Measurements from ENCODE around the gene TNK2. TPM values are rescaled to one million over a fixed set of nuclear protein-coding genes. Genes with fewer than 3 reads are reported as not detected.

Gene TNK2
- total and polyA plus RNA-seq, 2 donors (not counting 3 experiments of a cell fraction or from before 2014, with no cell fraction given), result 18.6 to 71.6 TPM

DNA sequence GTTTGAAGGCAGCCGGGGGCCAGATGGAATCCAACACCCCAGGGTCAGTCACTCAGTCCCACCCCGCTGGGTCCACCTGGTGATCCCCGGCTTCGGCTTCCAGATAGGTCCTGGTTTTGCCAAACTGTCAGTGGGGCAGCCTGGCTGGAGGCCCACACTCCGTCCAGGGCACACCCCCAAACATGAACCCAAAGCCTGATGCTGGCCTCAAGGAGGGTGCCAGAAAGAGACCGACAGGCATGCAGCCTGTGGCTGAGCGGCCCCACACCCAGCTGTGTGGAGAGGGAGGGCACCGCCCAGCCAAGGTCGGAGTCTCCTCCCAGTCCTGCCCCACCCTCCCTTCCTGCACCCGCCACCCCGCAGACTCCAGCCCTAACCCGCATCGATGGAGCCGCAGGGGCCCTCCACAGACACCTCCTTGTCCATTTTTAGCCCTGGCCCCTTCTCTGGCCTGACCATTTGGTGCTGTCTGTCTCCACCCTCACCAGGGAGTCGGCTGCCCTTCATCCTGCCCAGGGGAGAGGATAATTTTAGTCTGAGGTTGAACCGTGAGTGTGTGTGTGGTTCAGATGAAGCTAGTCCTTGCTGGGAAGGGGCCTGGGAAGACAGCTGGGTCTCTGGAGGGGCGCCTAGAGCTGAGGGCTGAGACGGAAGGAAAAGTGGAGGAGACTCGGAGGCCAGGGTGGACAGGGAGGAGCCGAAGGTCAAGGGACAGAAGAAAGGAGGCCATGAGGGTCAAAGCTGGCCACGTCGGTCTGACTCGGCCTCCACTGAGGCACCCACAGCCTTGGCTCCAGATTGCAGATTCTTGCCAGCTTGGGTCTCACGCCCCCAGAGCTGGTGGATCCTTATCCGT is 23.1 kb downstream of the TNK2 start:
- no peaks in the 10 kb centered on the region for H3K9me1 ChIP-seq (replicated peaks; ENCODE audit: control insufficient read depth, extremely low read depth, insufficient read depth, low read length)
- peak overlapping the region; percentile 42 for H3K9ac ChIP-seq (replicated peaks; ENCODE audit: extremely low read depth, insufficient read depth, low read length)
- peak overlapping the region; percentile 43 for H3K4me2 ChIP-seq (ENCODE audit: insufficient read depth, low read length)
- no TSS peak for BruUV-seq (replicated peaks)
- ChIA-PET POLR2A (no interaction called here), CTCF (interaction anchor here (0.7 to 4.3 kb wide), 7 partner anchors 9 to 29 kb away, joined by 3 to 53 read pairs (median 4); no protein-coding TSS in a partner anchor)
- H2AFZ ChIP-seq (ENCODE audit: low read depth, low read length), result no peak overlapping the region
- H3K9me3 ChIP-seq (replicated peaks; ENCODE audit: control insufficient read depth, insufficient read depth, low read length), result no peaks in the 10 kb centered on the region
- H3K27ac ChIP-seq (ENCODE audit: insufficient read depth, low read depth, low read length), result peak overlapping the region; percentile 85
- TF ChIP-seq FOS (IDR thresholded peaks at IDR 0.05; ENCODE audit: borderline replicate concordance, insufficient read depth, low read length) (no peak), POLR2A (IDR thresholded peaks at IDR 0.05; ENCODE audit: low read depth, low read length) (peak; percentile 8)
- FAIRE-seq (peak; percentile 54), DNase-seq (ENCODE audit: low read depth, low spot score) (no peak)
- H3K36me3 ChIP-seq (ENCODE audit: control insufficient read depth in 2 of 2, extremely low read depth in 1 of 2, insufficient read depth in 2 of 2, low read length in 2 of 2), result peaks cover 0 to 12% of the 10 kb centered on the region in 2 experiments
- H4K20me1 ChIP-seq (replicated peaks; ENCODE audit: control insufficient read depth, extremely low read depth, insufficient read depth, low read length), result no peaks in the 10 kb centered on the region
- no peaks in the 10 kb centered on the region for H3K79me2 ChIP-seq (ENCODE audit: control insufficient read depth, insufficient read depth, low read length)
- H3K4me3 ChIP-seq (replicated peaks in 1 of 3; ENCODE audit: insufficient read depth in 1 of 3, low read depth in 1 of 3, low read length in 3 of 3), result no peak overlapping the region
- dilution Hi-C loops (cut with MboI; ENCODE audit: extremely low pct_ligation_motif_present, low sequenced_read_pairs), result no loop called here
- no peaks in the 10 kb centered on the region for H3K27me3 ChIP-seq (ENCODE audit: control insufficient read depth in 2 of 2, insufficient read depth in 2 of 2, low read length in 2 of 2)
- intact Hi-C loops (cut with micrococcal nuclease), result no loop called here
- peaks cover 28% of the 10 kb centered on the region for H3K4me1 ChIP-seq (ENCODE audit: control insufficient read depth, extremely low read depth, insufficient read depth, low read length)

DNA sequence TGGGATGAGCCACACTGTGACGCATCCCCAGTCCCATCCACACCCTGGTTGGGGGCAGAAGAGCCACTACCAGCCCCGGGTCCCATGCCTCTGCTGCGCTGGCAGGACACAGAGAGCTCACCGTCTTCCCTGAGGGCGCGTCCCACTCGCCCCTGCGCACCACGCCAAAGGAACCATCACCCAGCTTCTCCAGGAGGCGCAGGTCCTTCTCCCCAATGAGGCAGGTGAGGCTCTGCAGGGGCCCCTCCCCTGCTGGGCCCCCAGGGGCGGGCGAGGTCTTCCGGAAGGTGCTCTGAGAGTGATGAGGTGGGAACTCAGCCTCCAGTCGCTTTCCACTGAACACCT is 23.7 kb downstream of the TNK2 start:
- Histone ChIP-seq H3K4me1 (ENCODE audit: control insufficient read depth, extremely low read depth, insufficient read depth, low read length) (peaks cover 28% of the 10 kb centered on the region), H3K36me3 (ENCODE audit: control insufficient read depth in 2 of 2, extremely low read depth in 1 of 2, insufficient read depth in 2 of 2, low read length in 2 of 2) (peaks cover 0 to 15% of the 10 kb centered on the region in 2 experiments), H3K4me2 (ENCODE audit: insufficient read depth, low read length) (no peak overlapping the region), H3K27me3 (ENCODE audit: control insufficient read depth in 2 of 2, insufficient read depth in 2 of 2, low read length in 2 of 2) (no peaks in the 10 kb centered on the region), H3K27ac (ENCODE audit: insufficient read depth, low read depth, low read length) (no peak overlapping the region), H3K9me1 (replicated peaks; ENCODE audit: control insufficient read depth, extremely low read depth, insufficient read depth, low read length) (no peaks in the 10 kb centered on the region), H3K9me3 (replicated peaks; ENCODE audit: control insufficient read depth, insufficient read depth, low read length) (no peaks in the 10 kb centered on the region), H3K4me3 (replicated peaks in 1 of 3; ENCODE audit: insufficient read depth in 1 of 3, low read depth in 1 of 3, low read length in 3 of 3) (no peak overlapping the region), H2AFZ (ENCODE audit: low read depth, low read length) (no peak overlapping the region), H4K20me1 (replicated peaks; ENCODE audit: control insufficient read depth, extremely low read depth, insufficient read depth, low read length) (no peaks in the 10 kb centered on the region), H3K9ac (replicated peaks; ENCODE audit: extremely low read depth, insufficient read depth, low read length) (no peak overlapping the region), H3K79me2 (ENCODE audit: control insufficient read depth, insufficient read depth, low read length) (no peaks in the 10 kb centered on the region)
- ChIA-PET CTCF (interaction anchor here (1.7 to 4.3 kb wide), 3 partner anchors 10 to 25 kb away, joined by 4 to 53 read pairs (median 19); no protein-coding TSS in a partner anchor), POLR2A (no interaction called here)
- BruUV-seq (replicated peaks), result no TSS peak
- FAIRE-seq (no peak), DNase-seq (ENCODE audit: low read depth, low spot score) (no peak)
- intact Hi-C loops (cut with micrococcal nuclease) (no loop called here), dilution Hi-C loops (cut with MboI; ENCODE audit: extremely low pct_ligation_motif_present, low sequenced_read_pairs) (no loop called here)
- TF ChIP-seq FOS (IDR thresholded peaks at IDR 0.05; ENCODE audit: borderline replicate concordance, insufficient read depth, low read length) (no peak), JUN (IDR thresholded peaks at IDR 0.05; ENCODE audit: borderline replicate concordance, insufficient read depth, insufficient read length, low read depth) (no peak), MYC (IDR thresholded peaks at IDR 0.05; ENCODE audit: low read depth, low read length) (no peak), EZH2 (IDR thresholded peaks at IDR 0.05; ENCODE audit: borderline replicate concordance, low read depth, low read length, severe bottlenecking) (no peak), POLR2AphosphoS5 (IDR thresholded peaks at IDR 0.05; ENCODE audit: insufficient read depth, low read depth, low read length) (no peak), POLR2A (IDR thresholded peaks at IDR 0.05; ENCODE audit: low read depth, low read length) (no peak), GATA2 (IDR thresholded peaks at IDR 0.05; ENCODE audit: insufficient read depth, insufficient read length, low read depth, low read length) (no peak)
- TF ChIP-seq, protein P1, sequence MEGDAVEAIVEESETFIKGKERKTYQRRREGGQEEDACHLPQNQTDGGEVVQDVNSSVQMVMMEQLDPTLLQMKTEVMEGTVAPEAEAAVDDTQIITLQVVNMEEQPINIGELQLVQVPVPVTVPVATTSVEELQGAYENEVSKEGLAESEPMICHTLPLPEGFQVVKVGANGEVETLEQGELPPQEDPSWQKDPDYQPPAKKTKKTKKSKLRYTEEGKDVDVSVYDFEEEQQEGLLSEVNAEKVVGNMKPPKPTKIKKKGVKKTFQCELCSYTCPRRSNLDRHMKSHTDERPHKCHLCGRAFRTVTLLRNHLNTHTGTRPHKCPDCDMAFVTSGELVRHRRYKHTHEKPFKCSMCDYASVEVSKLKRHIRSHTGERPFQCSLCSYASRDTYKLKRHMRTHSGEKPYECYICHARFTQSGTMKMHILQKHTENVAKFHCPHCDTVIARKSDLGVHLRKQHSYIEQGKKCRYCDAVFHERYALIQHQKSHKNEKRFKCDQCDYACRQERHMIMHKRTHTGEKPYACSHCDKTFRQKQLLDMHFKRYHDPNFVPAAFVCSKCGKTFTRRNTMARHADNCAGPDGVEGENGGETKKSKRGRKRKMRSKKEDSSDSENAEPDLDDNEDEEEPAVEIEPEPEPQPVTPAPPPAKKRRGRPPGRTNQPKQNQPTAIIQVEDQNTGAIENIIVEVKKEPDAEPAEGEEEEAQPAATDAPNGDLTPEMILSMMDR (IDR thresholded peaks at IDR 0.05; ENCODE audit: extremely low read depth in 1 of 2, insufficient read depth in 1 of 2, low read depth in 1 of 2, low read length in 2 of 2), result no peak
- TF ChIP-seq, protein P2, sequence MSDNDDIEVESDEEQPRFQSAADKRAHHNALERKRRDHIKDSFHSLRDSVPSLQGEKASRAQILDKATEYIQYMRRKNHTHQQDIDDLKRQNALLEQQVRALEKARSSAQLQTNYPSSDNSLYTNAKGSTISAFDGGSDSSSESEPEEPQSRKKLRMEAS (IDR thresholded peaks at IDR 0.05; ENCODE audit: insufficient read depth, insufficient read length), result no peak

All from endothelial cell of umbilical vein (primary cell).